Measurements from ENCODE around the gene XPOT. TPM values are rescaled to one million over a fixed set of nuclear protein-coding genes. Genes with fewer than 3 reads are reported as not detected.

XPOT gene
- total and polyA plus RNA-seq, 2 of the 4 experiments (the other 2 are of a cell fraction): 40.9 to 80.8 TPM

DNA sequence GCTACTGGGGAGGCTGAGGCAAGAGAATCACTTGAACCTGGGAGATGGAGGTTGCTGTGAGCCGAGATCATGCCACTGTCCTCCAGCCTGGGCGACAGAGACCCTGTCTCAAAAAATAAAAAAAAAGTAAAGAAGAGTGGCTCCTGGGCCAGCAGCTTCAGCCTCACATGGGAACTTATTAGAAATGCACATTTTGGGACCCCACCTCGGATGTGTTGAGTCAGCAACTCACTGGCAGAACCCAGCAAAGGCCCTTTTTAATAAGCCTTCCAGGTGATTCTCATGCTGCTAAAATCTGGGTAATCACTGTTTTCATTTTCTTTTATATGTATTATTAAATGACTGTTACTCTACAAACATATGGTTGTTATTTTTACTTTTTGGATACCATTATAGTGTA, 89.3 kb downstream of the XPOT start:
- POLR2A ChIA-PET (ENCODE audit: unreplicated experiment): no interaction called here
- no peak overlapping the region for H2AFZ ChIP-seq (replicated peaks; ENCODE audit: low read length, poor library complexity)
- in situ Hi-C loops (cut with MboI; ENCODE audit: low sequenced_read_pairs): no loop called here
- no peak overlapping the region for H2BK15ac ChIP-seq (ENCODE audit: low read depth, low read length)
- TF ChIP-seq MAFK (IDR thresholded peaks at IDR 0.05; ENCODE audit: low read depth, low read length) (0 out of 2 replicates have a peak, but pooled peaks have one; percentile 16), RFX5 (IDR thresholded peaks at IDR 0.05; ENCODE audit: low read depth, low read length) (no peak)
- H3K23ac ChIP-seq (ENCODE audit: low read depth, low read length): no peak overlapping the region
- ATAC-seq (ENCODE audit: low read depth) (no peak), DNase-seq (no peak)
- peaks cover 38% of the 10 kb centered on the region for H3K36me3 ChIP-seq (ENCODE audit: control insufficient read depth, insufficient read depth, low read length)
- H2AK9ac ChIP-seq (replicated peaks; ENCODE audit: low read depth, low read length, poor library complexity): no peak overlapping the region
- WGBS, 2 experiments (ENCODE audit: extremely low coverage in 2 of 2, insufficient read length in 1 of 2): no CpG with 5 or more reads among the region's 3 CpGs
- H4K5ac ChIP-seq (ENCODE audit: low read depth, low read length): no peak overlapping the region
- dilution Hi-C loops (cut with HindIII; ENCODE audit: low sequenced_read_pairs, unreplicated experiment): no loop called here
- H3K4ac ChIP-seq (ENCODE audit: low read depth, low read length): no peak overlapping the region
- no peaks in the 10 kb centered on the region for H3K9me1 ChIP-seq (ENCODE audit: insufficient read depth, low read length)
- H4K91ac ChIP-seq (ENCODE audit: insufficient read depth, low read depth, low read length): no peak overlapping the region
- no peaks in the 10 kb centered on the region for H3K4me1 ChIP-seq (ENCODE audit: control insufficient read depth, insufficient read depth, low read length)
- BruUV-seq (replicated peaks): no TSS peak
- no peaks in the 10 kb centered on the region for H4K20me1 ChIP-seq (ENCODE audit: insufficient read depth, low read length)
- H2BK120ac ChIP-seq (ENCODE audit: low read depth, low read length): no peak overlapping the region
- no peak overlapping the region for H2BK20ac ChIP-seq (ENCODE audit: low read depth, low read length)
- H3K27me3 ChIP-seq (ENCODE audit: control insufficient read depth, insufficient read depth, low read length): no peaks in the 10 kb centered on the region
- no peak overlapping the region for H3K14ac ChIP-seq (replicated peaks; ENCODE audit: low read depth, low read length)
- intact Hi-C loops (cut with micrococcal nuclease): no loop called here
- no peak overlapping the region for H3K9ac ChIP-seq (ENCODE audit: low read depth, low read length)
- H3K4me2 ChIP-seq (ENCODE audit: low read depth, low read length): no peak overlapping the region
- H3K79me1 ChIP-seq (ENCODE audit: low read depth in 1 of 2, low read length in 2 of 2): no peaks in the 10 kb centered on the region; a peak in 1 of 4 replicates
- CTCF ChIA-PET: no interaction called here
- H3K18ac ChIP-seq (ENCODE audit: low read depth, low read length): no peak overlapping the region
- H3K4me3 ChIP-seq (ENCODE audit: insufficient read depth, low read depth, low read length): no peak overlapping the region
- no peaks in the 10 kb centered on the region for H3K9me3 ChIP-seq (ENCODE audit: control insufficient read depth, insufficient read depth, low read length)
- H2AK5ac ChIP-seq (ENCODE audit: low read depth, low read length): no peak overlapping the region
- no peak overlapping the region for H3K27ac ChIP-seq (ENCODE audit: insufficient read depth, low read length)
- H4K8ac ChIP-seq (ENCODE audit: low read depth in 2 of 2, low read length in 2 of 2): no peak overlapping the region
- no peak overlapping the region for H2BK5ac ChIP-seq (ENCODE audit: low read depth, low read length, poor library complexity, severe bottlenecking)
- no peak overlapping the region for H3K56ac ChIP-seq (ENCODE audit: extremely low read depth, insufficient read depth, low read length)
